B cell (primary cell): ENCODE measurements around the gene MCEE. TPM values are rescaled to one million over a fixed set of nuclear protein-coding genes. Genes with fewer than 3 reads are reported as not detected.
A peak's percentile ranks its signal among the peaks of the same experiment; 100 is the strongest.

Experiments
- ATAC-seq: fragments of 200-7000 bp; cut with Tn5 transposase; one replicate; pipeline ENCODE4 v1.10.0; 2021; ENCODE audit warnings: low read depth, mild to moderate bottlenecking, moderate number of reproducible peaks, moderate library complexity
- CTCF ChIA-PET: fragments of 350-600 bp; sonication (Branson Sonifier 250); formaldehyde crosslinking; loops from one replicate; lab custom pipeline; 2021; ENCODE audit warnings: antibody characterized with exemption, inconsistent platforms; lab: Charles Lee
- POLR2A ChIA-PET: fragments of 350-600 bp; sonication (Branson Sonifier 250); formaldehyde crosslinking; loops from one replicate; lab custom pipeline; 2021; ENCODE audit warnings: antibody characterized with exemption; lab: Charles Lee
- DNase-seq: peaks from one replicate; pipeline ENCODE4 v3.0.0; 2013
- H2AFZ ChIP-seq: 2 replicates; pipeline ENCODE4 v1.6.1; 2012; ENCODE audit warnings: mild to moderate bottlenecking, low read depth, low read length; ENCODE audit not compliant: insufficient read depth, poor library complexity, severe bottlenecking
- H3K27ac ChIP-seq, 2 donors: 1 replicate in 1 of 2; 2 replicates in 1 of 2; pipeline ENCODE4 v1.5.1; 2012 to 2013; ENCODE audit warnings: low read length in 2 of 2, mild to moderate bottlenecking in 2 of 2, moderate library complexity in 1 of 2
- H3K27me3 ChIP-seq, 4 experiments: fragments of 200-600 bp in 1 of 4; sonication (generic) in 1 of 4; replicated peaks in 1 of 4; 1 replicate in 2 of 4; 2 replicates in 2 of 4; pipeline versions ENCODE4 v1.6.1 to v1.7.0; 2013 to 2016; ENCODE audit warnings: low read length in 3 of 4, mild to moderate bottlenecking in 2 of 4, mixed read lengths in 1 of 4, moderate library complexity in 1 of 4; ENCODE audit not compliant: insufficient read depth in 4 of 4, control insufficient read depth in 3 of 4; ENCODE audit errors: control extremely low read depth in 1 of 4
- H3K36me3 ChIP-seq, 2 experiments: replicated peaks in 1 of 2; 1 replicate in 1 of 2; 2 replicates in 1 of 2; pipeline versions ENCODE4 v1.6.1 to v1.7.1; 2013; ENCODE audit warnings: low read length in 1 of 2; ENCODE audit not compliant: insufficient read depth in 2 of 2, control insufficient read depth in 1 of 2; ENCODE audit errors: control extremely low read depth in 1 of 2, extremely low read depth in 1 of 2
- H3K4me1 ChIP-seq, 2 donors: fragments of 200-600 bp in 1 of 2; sonication (generic) in 1 of 2; 1 replicate in 1 of 2; 2 replicates in 1 of 2; pipeline versions ENCODE4 v1.5.1 to v1.6.1; 2013 to 2017; ENCODE audit warnings: low read length in 2 of 2; ENCODE audit not compliant: control insufficient read depth in 2 of 2, insufficient read depth in 2 of 2
- H3K4me2 ChIP-seq: replicated peaks from 2 replicates; pipeline ENCODE3; 2012; ENCODE audit warnings: mild to moderate bottlenecking, low read depth, low read length; ENCODE audit not compliant: poor library complexity, severe bottlenecking
- H3K4me3 ChIP-seq, 5 experiments: fragments of 200-600 bp in 1 of 5; sonication (generic) in 1 of 5; 1 replicate in 3 of 5; 2 replicates in 2 of 5; pipeline versions ENCODE4 v1.5.1 to v1.7.0; 2011 to 2016; ENCODE audit warnings: low read length in 4 of 5, mild to moderate bottlenecking in 4 of 5, low read depth in 2 of 5, control low read depth in 1 of 5, moderate library complexity in 1 of 5; ENCODE audit not compliant: insufficient read depth in 1 of 5; ENCODE audit errors: control extremely low read depth in 1 of 5, extremely low read depth in 1 of 5
- H3K79me2 ChIP-seq: fragments of 200-600 bp; sonication (generic); one replicate; pipeline ENCODE4 v1.6.0; 2016; ENCODE audit warnings: low read length; ENCODE audit not compliant: control insufficient read depth, insufficient read depth
- H3K9ac ChIP-seq: fragments of 200-600 bp; sonication (generic); 2 replicates; pipeline ENCODE4 v1.6.1; 2017; ENCODE audit warnings: mild to moderate bottlenecking, low read length, moderate library complexity
- H3K9me3 ChIP-seq, 3 donors: one replicate each; pipeline versions ENCODE4 v1.6.1 to v1.7.1; 2013; ENCODE audit warnings: low read length in 2 of 3; ENCODE audit not compliant: control insufficient read depth in 2 of 3, insufficient read depth in 1 of 3; ENCODE audit errors: control extremely low read depth in 1 of 3
- H4K20me1 ChIP-seq: 2 replicates; pipeline ENCODE4 v1.6.0; 2012; ENCODE audit warnings: mild to moderate bottlenecking, low read length; ENCODE audit not compliant: insufficient read depth, control insufficient read depth, poor library complexity, severe bottlenecking
- H3K27ac Mint-ChIP-seq: one replicate; pipeline ENCODE4 v1.8.0; 2021; ENCODE audit warnings: mixed read lengths
- H3K27me3 Mint-ChIP-seq: one replicate; pipeline ENCODE4 v1.8.0; 2021; ENCODE audit warnings: mixed read lengths
- H3K4me1 Mint-ChIP-seq: one replicate; pipeline ENCODE4 v1.8.0; 2021; ENCODE audit warnings: mixed read lengths
- H3K4me3 Mint-ChIP-seq: one replicate; pipeline ENCODE4 v1.8.0; 2021; ENCODE audit warnings: mixed read lengths
- H3K9me3 Mint-ChIP-seq: one replicate; pipeline ENCODE4 v1.8.0; 2022; ENCODE audit warnings: mixed read lengths; ENCODE audit not compliant: insufficient read depth
- EZH2 ChIP-seq: IDR thresholded peaks from 2 replicates; pipeline ENCODE4 v1.6.1; 2012; ENCODE audit warnings: borderline replicate concordance, low read depth, mild to moderate bottlenecking, moderate library complexity, low read length; ENCODE audit not compliant: insufficient read depth, poor library complexity, severe bottlenecking
- WGBS: methylation state at CpG from one replicate; pipeline ENCODE4 v1.1.5; 2013; ENCODE audit warnings: missing lambda C conversion rate; ENCODE audit not compliant: insufficient coverage; 5-methylcytosine and 5-hydroxymethylcytosine counted together
- intact Hi-C: fragments of 100-400 bp; cut with micrococcal nuclease; formaldehyde crosslinking; loops from one replicate; pipeline ENCODE4 v1.10.0; 2022
- polyA plus RNA-seq: library from polyadenylated mRNA; depleted of rRNA; stranded (reverse); fragments of >200 nt; gene quantifications from 2 replicates; pipeline ENCODE4 v1.2.3, GENCODE V29; 2012
- total RNA-seq, 2 donors: library from RNA; stranded (reverse); fragments of 120-200 nt in 1 of 2; gene quantifications; 1 replicate in 1 of 2; 2 replicates in 1 of 2; pipeline versions ENCODE4 v1.2.3 to v1.2.4, GENCODE V29; 2013 to 2022
- TF ChIP-seq, protein P1 (sequence below): fragments of 200-600 bp; IDR thresholded peaks from one replicate; pipeline ENCODE4 v1.8.0; 2022; ENCODE audit warnings: antibody characterized with exemption, mild to moderate bottlenecking

Gene MCEE
- total and polyA plus RNA-seq, 2 donors (not counting 1 experiment from before 2014, with no cell fraction given), result 13.1 to 17.6 TPM

DNA sequence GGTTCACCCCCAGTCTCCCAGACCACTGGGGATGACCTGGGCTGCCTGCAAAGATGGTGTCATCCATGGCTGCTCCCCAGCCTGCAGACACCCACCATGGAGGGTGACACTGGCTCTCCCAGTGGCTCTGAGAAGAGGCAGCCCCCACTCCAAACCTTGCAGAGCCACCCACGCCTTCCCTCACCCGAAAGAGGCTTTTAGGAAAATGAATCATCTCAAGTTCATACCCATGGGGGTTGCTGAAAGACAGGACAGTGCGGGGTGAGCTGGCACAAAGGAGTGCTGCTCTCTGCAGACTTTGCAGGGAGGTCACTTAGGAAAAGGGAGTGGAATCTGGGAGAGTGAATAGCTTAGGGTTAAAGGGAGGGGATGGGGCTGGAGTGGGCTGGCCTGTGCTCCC lies 36.8 kb upstream of the MCEE start:
- H3K4me3 Mint-ChIP-seq, result no peak overlapping the region
- Histone ChIP-seq H3K36me3 (no peaks in the 10 kb centered on the region), H2AFZ (no peak overlapping the region), H4K20me1 (no peaks in the 10 kb centered on the region), H3K4me2 (no peak overlapping the region), H3K27me3 (no peaks in the 10 kb centered on the region), H3K9ac (no peak overlapping the region), H3K9me3 (no peaks in the 10 kb centered on the region), H3K4me3 (no peak overlapping the region), H3K27ac (no peak overlapping the region), H3K4me1 (no peaks in the 10 kb centered on the region), H3K79me2 (no peaks in the 10 kb centered on the region)
- no peaks in the 10 kb centered on the region for H3K4me1 Mint-ChIP-seq
- ChIA-PET CTCF (interaction anchor here (1.4 to 1.5 kb wide), 2 partner anchors 10 to 133 kb away, joined by 3 read pairs; no protein-coding TSS in a partner anchor), POLR2A (no interaction called here)
- 78% methylated on average over 2 of the region's 3 CpGs for WGBS
- DNase-seq, result no peak
- H3K9me3 Mint-ChIP-seq, result no peaks in the 10 kb centered on the region
- TF ChIP-seq, protein P1, sequence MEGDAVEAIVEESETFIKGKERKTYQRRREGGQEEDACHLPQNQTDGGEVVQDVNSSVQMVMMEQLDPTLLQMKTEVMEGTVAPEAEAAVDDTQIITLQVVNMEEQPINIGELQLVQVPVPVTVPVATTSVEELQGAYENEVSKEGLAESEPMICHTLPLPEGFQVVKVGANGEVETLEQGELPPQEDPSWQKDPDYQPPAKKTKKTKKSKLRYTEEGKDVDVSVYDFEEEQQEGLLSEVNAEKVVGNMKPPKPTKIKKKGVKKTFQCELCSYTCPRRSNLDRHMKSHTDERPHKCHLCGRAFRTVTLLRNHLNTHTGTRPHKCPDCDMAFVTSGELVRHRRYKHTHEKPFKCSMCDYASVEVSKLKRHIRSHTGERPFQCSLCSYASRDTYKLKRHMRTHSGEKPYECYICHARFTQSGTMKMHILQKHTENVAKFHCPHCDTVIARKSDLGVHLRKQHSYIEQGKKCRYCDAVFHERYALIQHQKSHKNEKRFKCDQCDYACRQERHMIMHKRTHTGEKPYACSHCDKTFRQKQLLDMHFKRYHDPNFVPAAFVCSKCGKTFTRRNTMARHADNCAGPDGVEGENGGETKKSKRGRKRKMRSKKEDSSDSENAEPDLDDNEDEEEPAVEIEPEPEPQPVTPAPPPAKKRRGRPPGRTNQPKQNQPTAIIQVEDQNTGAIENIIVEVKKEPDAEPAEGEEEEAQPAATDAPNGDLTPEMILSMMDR, result no peak
- TF ChIP-seq EZH2, result no peak
- ATAC-seq, result no peak
- intact Hi-C loops, result no loop called here
- no peak overlapping the region for H3K27ac Mint-ChIP-seq
- peaks cover 19% of the 10 kb centered on the region for H3K27me3 Mint-ChIP-seq

DNA sequence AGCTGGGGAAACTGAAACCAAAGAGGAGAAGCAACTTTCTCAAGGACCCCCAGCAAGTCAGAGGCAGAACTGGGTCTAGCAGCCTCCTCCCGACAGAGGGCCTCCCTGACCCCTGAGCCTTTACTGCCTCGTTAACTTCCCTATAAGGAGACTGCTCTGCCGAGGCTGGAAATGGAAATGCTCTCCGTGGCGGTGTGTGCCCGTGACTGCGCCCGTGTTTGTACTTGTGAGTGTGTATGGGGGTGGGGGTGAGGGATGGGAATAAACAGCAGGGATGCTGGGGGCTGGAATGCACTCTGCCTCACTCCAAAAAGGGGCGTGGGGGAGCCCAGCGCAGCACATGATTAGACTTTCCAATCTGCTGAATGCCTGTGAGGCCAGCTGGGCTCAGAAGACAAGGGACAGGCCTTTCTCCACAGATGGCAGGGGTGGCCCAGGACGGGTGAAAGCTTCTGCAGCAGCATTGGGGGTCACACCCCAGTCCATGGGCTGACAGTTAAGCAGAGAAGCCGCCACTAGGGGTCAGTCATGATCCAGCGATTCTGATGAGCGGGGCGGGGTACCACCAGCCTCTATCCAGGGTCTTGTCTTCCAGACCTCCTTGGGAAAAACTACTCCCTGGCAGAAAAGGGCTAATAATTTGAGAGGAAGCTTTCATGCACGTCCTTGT lies 27.2 kb upstream of the MCEE start:
- no peaks in the 10 kb centered on the region for H3K9me3 ChIP-seq
- Mint-ChIP-seq H3K9me3 (no peaks in the 10 kb centered on the region), H3K4me1 (peaks cover 5% of the 10 kb centered on the region), H3K27me3 (peaks cover 7% of the 10 kb centered on the region), H3K27ac (no peak overlapping the region), H3K4me3 (no peak overlapping the region)
- no peak overlapping the region for H3K27ac ChIP-seq
- no peak overlapping the region for H3K9ac ChIP-seq
- no peaks in the 10 kb centered on the region for H3K36me3 ChIP-seq
- intact Hi-C loops, result loop anchor here (1.0 to 2.0 kb wide), 2 partner anchors 122 to 353 kb away; no protein-coding TSS in a partner anchor
- peak; percentile 77 for ATAC-seq
- no peak for TF ChIP-seq EZH2
- TF ChIP-seq, protein P1, result peak; percentile 79
- H3K27me3 ChIP-seq, result peaks cover 0 to 5% (median 2%) of the 10 kb centered on the region in 4 experiments
- WGBS, result 16% methylated on average over 11 of the region's 16 CpGs
- CTCF ChIA-PET, result interaction anchor here (0.6 to 3.2 kb wide), 15 partner anchors 8 to 370 kb away, joined by 3 to 14 read pairs (median 3); partner anchors contain the start of gene MCEE
- peaks cover 6 to 7% of the 10 kb centered on the region in 2 donors for H3K4me1 ChIP-seq
- H2AFZ ChIP-seq, result no peak overlapping the region
- H3K79me2 ChIP-seq, result no peaks in the 10 kb centered on the region
- H4K20me1 ChIP-seq, result no peaks in the 10 kb centered on the region
- peak overlapping the region; percentile 26 for H3K4me2 ChIP-seq
- H3K4me3 ChIP-seq, result no peak overlapping the region
- POLR2A ChIA-PET, result no interaction called here
- peak; percentile 70 for DNase-seq
